CD4-positive, alpha-beta T cell (primary cell): ENCODE data around the gene GLDN. TPM values are rescaled to one million over a fixed set of nuclear protein-coding genes. Genes with fewer than 3 reads are reported as not detected.

Source experiments
- ATAC-seq: fragments of 200-7000 bp; cut with Tn5 transposase; one replicate; pipeline ENCODE4 v1.10.0; 2022; ENCODE audit warnings: mild to moderate bottlenecking; ENCODE audit not compliant: poor library complexity
- CTCF ChIA-PET: fragments of 350-600 bp; sonication (Branson Sonifier 250); formaldehyde crosslinking; loops from one replicate; lab custom pipeline; 2021; ENCODE audit warnings: antibody characterized with exemption, inconsistent platforms; lab: Charles Lee
- POLR2A ChIA-PET: fragments of 350-600 bp; sonication (Branson Sonifier 250); formaldehyde crosslinking; loops from one replicate; lab custom pipeline; 2021; ENCODE audit warnings: antibody characterized with exemption, inconsistent platforms; lab: Charles Lee
- DNase-seq, 14 experiments: peaks; one replicate each; pipeline ENCODE4 v3.0.0-alpha.2; 2013 to 2020; ENCODE audit warnings: mixed read lengths in 2 of 14
- H3K27ac ChIP-seq, 2 donors: one replicate each; pipeline versions ENCODE4 v1.5.1 to v1.7.0; 2013; ENCODE audit warnings: low read length in 2 of 2, low read depth in 1 of 2, mild to moderate bottlenecking in 1 of 2
- H3K27me3 ChIP-seq, 2 experiments: 1 replicate in 1 of 2; 2 replicates in 1 of 2; pipeline versions ENCODE4 v1.6.1 to v1.7.0; 2013; ENCODE audit warnings: low read length in 2 of 2, control low read depth in 1 of 2, mild to moderate bottlenecking in 1 of 2, moderate library complexity in 1 of 2; ENCODE audit not compliant: insufficient read depth in 2 of 2, control insufficient read depth in 1 of 2
- H3K36me3 ChIP-seq: one replicate; pipeline ENCODE4 v1.6.1; 2013; ENCODE audit warnings: low read length, control low read depth; ENCODE audit not compliant: insufficient read depth
- H3K4me1 ChIP-seq: one replicate; pipeline ENCODE4 v1.6.1; 2013; ENCODE audit warnings: low read length, control low read depth; ENCODE audit not compliant: insufficient read depth
- H3K4me3 ChIP-seq: one replicate; pipeline ENCODE4 v1.5.1; 2013; ENCODE audit warnings: mild to moderate bottlenecking, low read length, moderate library complexity
- H3K9me3 ChIP-seq, 2 experiments: 1 replicate in 1 of 2; 2 replicates in 1 of 2; pipeline versions ENCODE4 v1.6.1 to v1.7.0; 2013; ENCODE audit warnings: low read length in 2 of 2, mild to moderate bottlenecking in 2 of 2, control low read depth in 1 of 2, moderate library complexity in 1 of 2; ENCODE audit not compliant: control insufficient read depth in 1 of 2, insufficient read depth in 1 of 2
- H3K27ac Mint-ChIP-seq: one replicate; pipeline ENCODE4 v1.8.0; 2020; ENCODE audit warnings: mixed read lengths
- H3K27me3 Mint-ChIP-seq: one replicate; pipeline ENCODE4 v1.8.0; 2021; ENCODE audit warnings: mixed read lengths
- H3K36me3 Mint-ChIP-seq: one replicate; pipeline ENCODE4 v1.8.0; 2021; ENCODE audit warnings: low read depth, mixed read lengths
- H3K4me1 Mint-ChIP-seq: one replicate; pipeline ENCODE4 v1.8.0; 2021; ENCODE audit warnings: low read depth, mixed read lengths
- H3K4me3 Mint-ChIP-seq: one replicate; pipeline ENCODE4 v1.8.0; 2020; ENCODE audit warnings: mild to moderate bottlenecking, mixed read lengths
- H3K9me3 Mint-ChIP-seq: one replicate; pipeline ENCODE4 v1.8.0; 2020; ENCODE audit warnings: mixed read lengths
- CTCF ChIP-seq: fragments of 200-600 bp; IDR thresholded peaks from one replicate; pipeline ENCODE4 v1.8.0; 2022; ENCODE audit warnings: antibody characterized with exemption, mild to moderate bottlenecking
- intact Hi-C, 2 experiments: fragments of 100-400 bp; cut with DNase I in 1 of 2; cut with micrococcal nuclease in 1 of 2; formaldehyde crosslinking; loops; one replicate each; pipeline versions ENCODE4 v1.15.1 to v1.9.0; 2023 to 2025; cut with DNase I, micrococcal nuclease
- total RNA-seq, 174 experiments: library from RNA in 2 of 174; stranded (reverse) in 2 of 174; gene quantifications; one replicate each; pipeline ENCODE4 v1.2.3 and lab custom pipeline; 2021 to 2026

Gene GLDN
- total RNA-seq, 2 experiments from 2014 or later: not detected

GRCh38 chr15:51390241-51390965 is 48.9 kb downstream of the GLDN start:
- H3K27ac Mint-ChIP-seq: no peak overlapping the region
- ChIA-PET CTCF (no interaction called here), POLR2A (no interaction called here)
- no peaks in the 10 kb centered on the region for H3K4me1 Mint-ChIP-seq
- no peaks in the 10 kb centered on the region for H3K27me3 ChIP-seq
- no peaks in the 10 kb centered on the region for H3K27me3 Mint-ChIP-seq
- no peaks in the 10 kb centered on the region for H3K9me3 Mint-ChIP-seq
- no peaks in the 10 kb centered on the region for H3K4me1 ChIP-seq
- intact Hi-C loops: no loop called here
- H3K36me3 Mint-ChIP-seq: no peaks in the 10 kb centered on the region
- H3K4me3 Mint-ChIP-seq: no peak overlapping the region
- no peak overlapping the region for H3K27ac ChIP-seq
- no peak for TF ChIP-seq CTCF
- H3K9me3 ChIP-seq: peaks cover 0 to 3% of the 10 kb centered on the region in 2 experiments
- DNase-seq (no peak), ATAC-seq (no peak)
- H3K4me3 ChIP-seq: no peak overlapping the region
- no peaks in the 10 kb centered on the region for H3K36me3 ChIP-seq

- ChIA-PET POLR2A (no interaction called here), CTCF (no interaction called here)
- H3K27me3 ChIP-seq: no peaks in the 10 kb centered on the region
- H3K27ac Mint-ChIP-seq: no peak overlapping the region
- H3K4me3 ChIP-seq: no peak overlapping the region
- no peak for ATAC-seq
- H3K4me1 ChIP-seq: no peaks in the 10 kb centered on the region
- H3K4me3 Mint-ChIP-seq: no peak overlapping the region
- no peak for TF ChIP-seq CTCF
- no peaks in the 10 kb centered on the region for H3K36me3 Mint-ChIP-seq
- H3K27me3 Mint-ChIP-seq: no peaks in the 10 kb centered on the region
- intact Hi-C loops: no loop called here
- H3K9me3 Mint-ChIP-seq: no peaks in the 10 kb centered on the region
- no peak overlapping the region for H3K27ac ChIP-seq
- DNase-seq: no peak
- H3K36me3 ChIP-seq: no peaks in the 10 kb centered on the region
- H3K4me1 Mint-ChIP-seq: no peaks in the 10 kb centered on the region
- peaks cover 0 to 3% of the 10 kb centered on the region in 2 experiments for H3K9me3 ChIP-seq
Measured at GRCh38 chr15:51390966-51391422, 49.5 kb downstream of the GLDN start.

- Mint-ChIP-seq H3K27me3 (no peaks in the 10 kb centered on the region), H3K36me3 (no peaks in the 10 kb centered on the region), H3K9me3 (no peaks in the 10 kb centered on the region), H3K27ac (no peak overlapping the region), H3K4me3 (no peak overlapping the region), H3K4me1 (no peaks in the 10 kb centered on the region)
- no peaks in the 10 kb centered on the region for H3K4me1 ChIP-seq
- no peaks in the 10 kb centered on the region for H3K9me3 ChIP-seq
- no peaks in the 10 kb centered on the region for H3K27me3 ChIP-seq
- CTCF ChIA-PET: no interaction called here
- intact Hi-C loops: no loop called here
- ATAC-seq (no peak), DNase-seq (no peak)
- no peak overlapping the region for H3K27ac ChIP-seq
- H3K36me3 ChIP-seq: no peaks in the 10 kb centered on the region
- no peak for TF ChIP-seq CTCF
- POLR2A ChIA-PET: no interaction called here
- no peak overlapping the region for H3K4me3 ChIP-seq
Measured at GRCh38 chr15:51396921-51397320, 55.5 kb downstream of the GLDN start.
